Neural cell (in vitro differentiated cells): ENCODE results near the gene CDH8.

ENCODE experiments used
- EZH2 ChIP-seq: fragments of 200-600, 300-800 bp; shearing (Covaris generic), sonication (generic); IDR thresholded peaks from 2 replicates; pipeline ENCODE4 v1.6.1; 2014; ENCODE audit warnings: antibody characterized with exemption, low read length, borderline replicate concordance, mild to moderate bottlenecking; ENCODE audit not compliant: insufficient read depth, poor library complexity, severe bottlenecking
- POLR2AphosphoS5 ChIP-seq: IDR thresholded peaks from 2 replicates; pipeline ENCODE4 v1.6.1; 2012
- RAD21 ChIP-seq: fragments of 450-650 bp; conservative IDR thresholded peaks from 2 replicates; pipeline ENCODE4 v1.6.1; 2014; ENCODE audit warnings: antibody characterized with exemption, mild to moderate bottlenecking, moderate library complexity
- TAF1 ChIP-seq: IDR thresholded peaks from 2 replicates; pipeline ENCODE4 v1.6.1; 2012; ENCODE audit warnings: low read depth
- TF ChIP-seq, protein P1 (sequence below): fragments of 450-650 bp; IDR thresholded peaks from 2 replicates; pipeline ENCODE4 v1.5.1; 2014; ENCODE audit warnings: antibody characterized with exemption, mild to moderate bottlenecking, moderate library complexity; ENCODE audit not compliant: poor library complexity, severe bottlenecking
- TF ChIP-seq, protein P2 (sequence below): IDR thresholded peaks from 2 replicates; pipeline ENCODE4 v1.6.1; 2012; ENCODE audit warnings: borderline replicate concordance

DNA sequence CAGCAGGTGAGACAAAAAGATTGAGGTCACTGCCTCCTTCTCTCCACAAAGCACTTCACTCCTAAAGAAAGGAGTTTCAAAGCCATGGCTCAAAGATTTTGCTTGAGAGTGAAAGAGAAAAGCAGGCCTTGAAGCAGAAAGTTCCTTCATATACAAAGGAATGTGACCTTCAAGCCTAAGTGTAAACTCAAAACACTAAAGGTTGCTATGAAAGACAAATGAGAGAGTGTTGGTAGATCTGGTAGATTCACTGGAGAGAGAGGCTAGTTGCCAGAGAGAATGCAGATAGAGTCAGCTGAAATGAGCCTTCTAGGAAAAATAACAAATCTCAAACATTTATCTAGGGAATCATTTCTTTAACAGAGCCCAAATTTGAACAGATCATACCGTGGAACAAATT lies 305.2 kb downstream of the CDH8 start:
- TF ChIP-seq TAF1 = no peak
- TF ChIP-seq, protein P1, sequence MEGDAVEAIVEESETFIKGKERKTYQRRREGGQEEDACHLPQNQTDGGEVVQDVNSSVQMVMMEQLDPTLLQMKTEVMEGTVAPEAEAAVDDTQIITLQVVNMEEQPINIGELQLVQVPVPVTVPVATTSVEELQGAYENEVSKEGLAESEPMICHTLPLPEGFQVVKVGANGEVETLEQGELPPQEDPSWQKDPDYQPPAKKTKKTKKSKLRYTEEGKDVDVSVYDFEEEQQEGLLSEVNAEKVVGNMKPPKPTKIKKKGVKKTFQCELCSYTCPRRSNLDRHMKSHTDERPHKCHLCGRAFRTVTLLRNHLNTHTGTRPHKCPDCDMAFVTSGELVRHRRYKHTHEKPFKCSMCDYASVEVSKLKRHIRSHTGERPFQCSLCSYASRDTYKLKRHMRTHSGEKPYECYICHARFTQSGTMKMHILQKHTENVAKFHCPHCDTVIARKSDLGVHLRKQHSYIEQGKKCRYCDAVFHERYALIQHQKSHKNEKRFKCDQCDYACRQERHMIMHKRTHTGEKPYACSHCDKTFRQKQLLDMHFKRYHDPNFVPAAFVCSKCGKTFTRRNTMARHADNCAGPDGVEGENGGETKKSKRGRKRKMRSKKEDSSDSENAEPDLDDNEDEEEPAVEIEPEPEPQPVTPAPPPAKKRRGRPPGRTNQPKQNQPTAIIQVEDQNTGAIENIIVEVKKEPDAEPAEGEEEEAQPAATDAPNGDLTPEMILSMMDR = no peak
- TF ChIP-seq RAD21 = no peak
- no peak for TF ChIP-seq POLR2AphosphoS5
- no peak for TF ChIP-seq EZH2
- TF ChIP-seq, protein P2, sequence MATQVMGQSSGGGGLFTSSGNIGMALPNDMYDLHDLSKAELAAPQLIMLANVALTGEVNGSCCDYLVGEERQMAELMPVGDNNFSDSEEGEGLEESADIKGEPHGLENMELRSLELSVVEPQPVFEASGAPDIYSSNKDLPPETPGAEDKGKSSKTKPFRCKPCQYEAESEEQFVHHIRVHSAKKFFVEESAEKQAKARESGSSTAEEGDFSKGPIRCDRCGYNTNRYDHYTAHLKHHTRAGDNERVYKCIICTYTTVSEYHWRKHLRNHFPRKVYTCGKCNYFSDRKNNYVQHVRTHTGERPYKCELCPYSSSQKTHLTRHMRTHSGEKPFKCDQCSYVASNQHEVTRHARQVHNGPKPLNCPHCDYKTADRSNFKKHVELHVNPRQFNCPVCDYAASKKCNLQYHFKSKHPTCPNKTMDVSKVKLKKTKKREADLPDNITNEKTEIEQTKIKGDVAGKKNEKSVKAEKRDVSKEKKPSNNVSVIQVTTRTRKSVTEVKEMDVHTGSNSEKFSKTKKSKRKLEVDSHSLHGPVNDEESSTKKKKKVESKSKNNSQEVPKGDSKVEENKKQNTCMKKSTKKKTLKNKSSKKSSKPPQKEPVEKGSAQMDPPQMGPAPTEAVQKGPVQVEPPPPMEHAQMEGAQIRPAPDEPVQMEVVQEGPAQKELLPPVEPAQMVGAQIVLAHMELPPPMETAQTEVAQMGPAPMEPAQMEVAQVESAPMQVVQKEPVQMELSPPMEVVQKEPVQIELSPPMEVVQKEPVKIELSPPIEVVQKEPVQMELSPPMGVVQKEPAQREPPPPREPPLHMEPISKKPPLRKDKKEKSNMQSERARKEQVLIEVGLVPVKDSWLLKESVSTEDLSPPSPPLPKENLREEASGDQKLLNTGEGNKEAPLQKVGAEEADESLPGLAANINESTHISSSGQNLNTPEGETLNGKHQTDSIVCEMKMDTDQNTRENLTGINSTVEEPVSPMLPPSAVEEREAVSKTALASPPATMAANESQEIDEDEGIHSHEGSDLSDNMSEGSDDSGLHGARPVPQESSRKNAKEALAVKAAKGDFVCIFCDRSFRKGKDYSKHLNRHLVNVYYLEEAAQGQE = no peak
